Stomach (tissue), 4 donors: Measurements from ENCODE around the gene KLK11.

Experiments used
- POLR2AphosphoS5 ChIP-seq, 3 donors: sonication (generic); formaldehyde crosslinking; IDR thresholded peaks; one replicate each; pipeline ENCODE4 v1.6.1; 2016; ENCODE audit warnings: antibody characterized with exemption in 3 of 3
- TF ChIP-seq, protein P1 (sequence below), 7 experiments: fragments of 450-650 bp in 4 of 7; fragments of 200-600 bp in 3 of 7; sonication (generic) in 3 of 7; IDR thresholded peaks; one replicate each; pipeline ENCODE4 v1.5.1; 2016 to 2019; ENCODE audit warnings: antibody characterized with exemption in 7 of 7, control low read depth in 2 of 7, mild to moderate bottlenecking in 1 of 7

DNA sequence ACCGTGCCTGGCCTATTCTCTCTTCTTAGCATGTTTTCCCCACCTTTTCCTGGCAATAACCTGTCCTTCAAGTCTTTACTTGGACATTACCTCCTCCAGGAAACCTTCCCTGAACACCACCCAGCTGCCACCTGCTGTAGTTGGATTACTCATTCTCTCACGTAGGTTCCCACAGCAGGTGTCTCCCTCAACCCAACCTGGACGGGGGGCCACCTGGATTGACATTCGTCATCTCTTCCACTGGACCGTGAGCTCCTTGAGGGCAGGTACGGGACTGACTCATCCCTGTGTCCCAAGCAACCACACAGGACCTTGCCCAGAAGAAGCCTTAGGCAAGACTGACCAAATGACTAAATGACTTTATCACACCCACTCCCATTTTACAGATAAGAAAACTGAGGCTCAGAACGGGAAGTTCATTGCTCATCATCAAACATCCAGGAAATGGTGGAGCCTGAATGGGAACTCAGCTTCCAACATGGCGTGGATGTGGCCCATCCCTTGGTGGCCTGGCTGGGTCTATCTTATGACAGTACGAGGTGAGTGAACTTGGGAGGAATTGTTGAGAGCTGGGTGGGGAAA, 53.5 kb downstream of the KLK11 start:
- TF ChIP-seq, protein P1, sequence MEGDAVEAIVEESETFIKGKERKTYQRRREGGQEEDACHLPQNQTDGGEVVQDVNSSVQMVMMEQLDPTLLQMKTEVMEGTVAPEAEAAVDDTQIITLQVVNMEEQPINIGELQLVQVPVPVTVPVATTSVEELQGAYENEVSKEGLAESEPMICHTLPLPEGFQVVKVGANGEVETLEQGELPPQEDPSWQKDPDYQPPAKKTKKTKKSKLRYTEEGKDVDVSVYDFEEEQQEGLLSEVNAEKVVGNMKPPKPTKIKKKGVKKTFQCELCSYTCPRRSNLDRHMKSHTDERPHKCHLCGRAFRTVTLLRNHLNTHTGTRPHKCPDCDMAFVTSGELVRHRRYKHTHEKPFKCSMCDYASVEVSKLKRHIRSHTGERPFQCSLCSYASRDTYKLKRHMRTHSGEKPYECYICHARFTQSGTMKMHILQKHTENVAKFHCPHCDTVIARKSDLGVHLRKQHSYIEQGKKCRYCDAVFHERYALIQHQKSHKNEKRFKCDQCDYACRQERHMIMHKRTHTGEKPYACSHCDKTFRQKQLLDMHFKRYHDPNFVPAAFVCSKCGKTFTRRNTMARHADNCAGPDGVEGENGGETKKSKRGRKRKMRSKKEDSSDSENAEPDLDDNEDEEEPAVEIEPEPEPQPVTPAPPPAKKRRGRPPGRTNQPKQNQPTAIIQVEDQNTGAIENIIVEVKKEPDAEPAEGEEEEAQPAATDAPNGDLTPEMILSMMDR (IDR thresholded peaks at IDR 0.05): no peak
- TF ChIP-seq POLR2AphosphoS5 (IDR thresholded peaks at IDR 0.05): no peak
